GM18909 (cell line): ENCODE measurements around the gene TMEM63A.
"Not testable (repeated sequence)": the region's sequence is repeated elsewhere in the genome, so short reads cannot be mapped to it uniquely, and the experiment has no call there.

Source experiments
- ATAC-seq: cut with Tn5 transposase; IDR thresholded peaks from one replicate; pipeline ENCODE4 v1.9.1; 2021; ENCODE audit warnings: mild to moderate bottlenecking; ENCODE audit not compliant: unreplicated experiment, poor library complexity

Gene TMEM63A

DNA sequence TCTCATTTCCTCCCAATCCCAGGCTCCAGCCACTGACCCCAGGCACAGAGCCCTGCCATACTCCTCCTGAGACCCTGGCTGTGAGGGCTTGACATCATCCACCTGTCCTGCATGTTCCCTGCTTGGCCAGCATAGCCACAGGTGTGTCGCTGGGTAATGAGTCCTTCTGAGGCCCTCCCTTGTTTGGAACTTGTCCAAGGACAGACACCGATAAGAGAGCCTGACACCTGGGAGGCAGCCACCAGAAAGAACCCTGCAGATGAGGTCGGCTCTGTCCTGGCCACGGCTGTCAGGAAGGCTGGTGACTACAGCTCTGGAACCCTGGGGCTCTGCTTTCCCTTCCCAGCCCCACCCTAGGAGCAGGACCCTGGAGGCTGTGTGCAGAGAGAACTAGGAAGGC is 34.6 kb downstream of the TMEM63A start:
- no peak for ATAC-seq

DNA sequence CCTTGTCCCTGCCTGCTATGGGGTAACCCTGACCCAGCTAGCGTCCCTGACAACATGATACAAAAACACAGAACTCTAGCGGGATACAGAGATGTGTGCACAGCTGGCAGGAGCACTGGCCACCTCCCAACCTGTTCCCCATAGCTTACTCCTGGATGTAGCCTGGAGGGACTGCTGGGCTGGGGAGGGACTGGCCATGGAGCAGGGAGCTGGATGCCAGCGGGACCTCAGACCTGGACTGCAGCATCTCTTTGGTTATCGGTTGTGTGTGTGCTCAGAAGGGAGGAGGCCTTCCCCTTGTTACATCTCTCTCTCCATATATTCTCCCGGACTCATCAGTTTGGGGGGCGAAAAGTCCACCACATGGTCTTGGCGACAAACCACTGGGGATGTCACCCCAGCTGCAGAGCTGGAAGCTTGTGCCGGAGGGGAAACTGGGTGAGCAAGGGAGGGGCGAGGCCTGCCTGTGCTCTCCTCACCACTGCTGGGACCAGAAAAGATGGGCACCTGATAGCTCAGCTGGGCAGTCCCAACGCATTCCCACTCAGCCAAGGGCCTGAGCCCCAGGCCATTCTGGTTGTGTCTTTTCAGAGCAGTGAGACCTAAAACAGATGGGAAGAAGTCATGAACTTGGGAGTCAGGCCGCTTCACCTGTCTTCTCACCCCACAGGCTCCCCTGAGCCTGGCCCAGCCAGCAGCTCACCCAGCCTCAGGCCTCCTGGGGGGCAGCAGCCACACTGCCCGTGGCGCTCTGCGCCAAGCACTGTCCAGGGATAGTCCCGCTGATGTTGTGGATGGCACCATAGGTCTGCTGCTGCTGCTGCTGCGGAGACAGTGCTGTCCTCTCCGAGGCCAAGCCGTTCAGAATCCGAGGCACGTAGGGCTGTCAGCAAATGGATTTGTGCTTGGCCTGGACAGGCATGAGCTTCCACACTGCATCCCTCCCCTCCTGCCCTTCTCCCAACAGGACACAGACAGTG is 35.6 kb downstream of the TMEM63A start:
- ATAC-seq, result no peak

DNA sequence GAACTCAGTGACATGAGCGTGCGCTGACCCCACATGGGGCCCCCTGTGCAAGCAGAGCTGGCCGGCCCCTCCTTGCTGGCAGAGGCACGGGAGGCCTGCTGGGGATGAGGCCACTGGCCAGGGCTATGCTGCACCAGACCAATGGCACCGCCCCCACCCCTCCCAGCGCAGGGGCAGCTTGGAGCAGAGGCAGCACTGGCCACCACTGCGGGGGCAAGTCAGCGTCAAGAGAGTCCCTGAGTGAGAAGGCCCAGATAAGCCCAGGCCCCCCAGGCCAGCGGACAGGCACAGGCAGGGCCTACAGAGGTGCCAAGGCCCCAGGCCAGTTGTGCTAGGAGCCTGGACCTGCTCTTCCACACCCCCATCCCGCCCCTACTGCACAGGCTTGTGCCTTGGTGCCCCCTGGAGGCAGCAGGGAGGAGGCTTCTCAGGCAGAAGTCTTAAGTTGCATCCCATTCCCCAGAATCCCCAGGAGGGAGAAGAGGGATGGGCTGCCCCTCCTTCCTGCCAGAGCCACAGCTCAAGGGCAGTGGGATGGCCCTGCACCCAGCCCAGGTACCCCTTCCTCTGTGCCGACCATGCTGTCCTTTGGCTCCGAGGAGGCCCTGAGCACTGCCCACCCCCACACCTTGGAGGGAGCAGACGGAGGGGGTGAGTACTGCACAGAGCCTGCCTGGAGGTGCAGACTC is 36.5 kb downstream of the TMEM63A start:
- ATAC-seq, result no peak

DNA sequence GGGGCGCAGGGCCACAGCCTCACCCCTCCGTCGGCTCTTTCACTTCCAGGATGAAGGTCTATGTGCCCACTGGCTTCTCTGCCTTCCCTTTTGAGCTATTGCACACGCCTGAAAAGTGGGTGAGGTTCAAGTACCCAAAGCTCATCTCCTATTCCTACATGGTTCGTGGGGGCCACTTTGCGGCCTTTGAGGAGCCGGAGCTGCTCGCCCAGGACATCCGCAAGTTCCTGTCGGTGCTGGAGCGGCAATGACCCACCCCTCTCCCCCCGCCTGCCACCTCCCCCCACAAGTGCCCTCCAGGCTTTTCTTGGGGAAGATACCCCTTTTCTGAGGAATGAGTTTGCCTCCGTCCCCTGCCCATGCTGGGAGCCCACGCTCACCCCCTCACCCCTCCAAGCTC is 37.1 kb downstream of the TMEM63A start:
- ATAC-seq, result no peak

DNA sequence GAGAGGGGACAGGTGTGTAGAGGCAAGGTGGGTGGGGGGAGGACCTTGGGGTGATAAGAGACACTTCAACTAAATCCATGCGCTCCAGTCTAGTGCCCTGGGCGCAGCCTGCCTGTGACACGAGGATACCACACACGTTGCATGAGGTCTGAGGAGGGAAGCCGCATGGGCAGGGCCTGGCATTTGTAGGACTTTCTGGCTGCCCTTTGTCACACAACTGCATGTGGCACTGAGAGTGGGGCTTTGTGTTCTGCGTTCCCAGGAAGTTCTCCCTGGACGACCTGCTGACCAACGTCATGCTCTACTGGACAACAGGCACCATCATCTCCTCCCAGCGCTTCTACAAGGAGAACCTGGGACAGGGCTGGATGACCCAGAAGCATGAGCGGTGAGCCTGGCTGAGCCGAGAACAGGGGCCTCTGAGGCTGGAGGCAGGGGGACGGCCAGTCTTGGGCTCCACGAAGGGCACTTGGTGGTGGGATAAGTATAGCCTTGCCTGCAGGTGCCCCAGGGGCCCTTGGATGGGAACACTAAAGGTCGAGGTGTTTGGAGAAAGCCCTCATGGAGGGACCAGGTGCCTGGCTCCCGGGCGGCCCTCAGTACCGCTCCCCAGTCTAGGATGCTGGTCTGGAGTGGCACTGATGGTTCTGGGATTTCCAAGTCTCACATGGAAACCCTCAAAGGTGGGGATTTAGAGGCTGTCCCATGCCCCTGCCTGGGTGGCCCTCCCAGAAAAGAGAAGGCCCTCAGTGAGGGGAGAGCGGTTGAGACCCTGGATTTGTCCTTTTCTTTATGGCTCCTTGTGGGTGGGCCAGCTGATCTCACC is 37.7 kb downstream of the TMEM63A start:
- no peak for ATAC-seq

DNA sequence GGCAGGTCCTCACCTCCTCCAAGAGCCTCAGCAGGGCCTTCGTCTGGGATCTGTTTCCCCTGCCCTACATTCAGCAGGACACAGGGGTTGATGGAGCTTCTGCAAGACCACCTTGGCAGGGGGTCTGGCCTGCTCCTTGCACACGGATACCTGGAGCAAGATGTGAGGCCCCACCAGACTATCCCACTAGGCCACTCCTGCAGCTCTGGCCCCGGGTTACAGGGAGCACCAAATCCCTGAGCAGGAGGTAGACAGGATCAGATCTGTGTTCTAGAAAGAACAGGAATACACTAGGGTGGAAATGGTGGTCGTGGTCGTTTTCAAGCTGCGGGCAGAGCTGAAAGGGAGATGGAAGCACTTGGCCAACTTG is 38.8 kb downstream of the TMEM63A start:
- no peak for ATAC-seq

DNA sequence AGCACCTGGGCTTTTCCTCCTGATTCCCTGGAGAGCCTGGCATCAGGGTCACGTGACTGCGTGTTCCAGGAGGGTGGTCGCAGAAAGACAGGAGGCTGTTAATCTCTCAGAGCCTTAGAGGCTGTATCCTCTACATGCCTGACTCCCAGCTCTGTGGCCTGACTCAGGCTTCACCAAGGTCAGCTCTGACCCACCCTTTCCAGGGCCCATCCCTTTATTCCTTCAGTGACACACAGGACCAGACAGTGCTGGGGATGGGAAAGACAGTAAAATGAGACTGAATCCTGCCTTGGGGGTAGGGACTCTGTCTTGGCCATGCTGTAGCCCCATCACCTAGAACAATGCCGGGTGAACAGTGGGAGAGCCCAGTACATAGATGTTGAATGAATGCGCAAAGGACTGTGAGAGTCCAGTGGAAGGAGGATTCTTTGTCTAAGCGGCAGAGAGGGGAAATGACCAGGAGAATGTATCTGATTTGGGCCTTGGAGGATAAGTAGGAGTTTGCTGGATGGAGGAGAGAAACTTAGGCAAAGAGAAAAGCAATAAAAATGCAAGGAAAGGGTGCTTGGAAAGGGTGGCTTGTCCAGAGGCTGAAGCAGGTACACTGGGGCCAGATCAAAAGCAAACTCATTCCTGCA is 39.3 kb downstream of the TMEM63A start:
- no peak for ATAC-seq

DNA sequence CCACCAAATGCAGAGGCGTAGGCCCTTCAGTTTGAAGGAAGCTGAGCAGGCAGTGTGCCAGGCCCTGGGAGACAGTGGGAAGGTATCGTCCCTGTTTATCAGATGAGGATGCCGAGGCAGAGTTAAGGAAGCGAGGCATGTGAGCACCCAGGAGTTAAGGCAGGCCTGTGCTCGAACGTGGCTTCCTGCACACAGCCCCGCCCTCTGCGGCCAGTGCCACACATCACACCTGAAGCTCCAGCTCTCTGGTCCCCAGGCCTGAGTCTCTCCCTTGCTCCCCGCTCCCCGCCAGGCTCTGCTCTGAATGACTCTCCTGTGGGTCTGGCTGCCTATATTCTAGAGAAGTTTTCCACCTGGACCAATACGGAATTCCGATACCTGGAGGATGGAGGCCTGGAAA is 40.1 kb downstream of the TMEM63A start:
- no peak for ATAC-seq

DNA sequence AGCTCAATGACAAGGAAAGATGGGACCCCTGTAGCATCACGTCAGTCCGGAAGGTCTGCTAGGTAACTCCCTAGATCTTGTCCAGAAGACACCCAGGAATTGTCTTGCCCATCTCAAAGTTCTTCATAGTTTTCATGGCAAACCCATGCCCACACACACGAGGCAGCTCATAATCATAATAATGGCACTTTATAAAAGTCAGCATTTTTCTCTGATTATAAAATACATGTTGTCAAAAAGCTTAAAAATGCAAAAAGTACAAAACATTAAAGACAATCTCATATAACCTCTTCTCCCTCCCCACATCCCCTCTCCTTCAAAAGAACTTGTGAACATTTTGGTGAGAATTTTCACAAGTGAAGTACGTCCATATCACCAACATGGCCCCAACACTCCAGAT is 41.5 kb downstream of the TMEM63A start:
- no peak for ATAC-seq

DNA sequence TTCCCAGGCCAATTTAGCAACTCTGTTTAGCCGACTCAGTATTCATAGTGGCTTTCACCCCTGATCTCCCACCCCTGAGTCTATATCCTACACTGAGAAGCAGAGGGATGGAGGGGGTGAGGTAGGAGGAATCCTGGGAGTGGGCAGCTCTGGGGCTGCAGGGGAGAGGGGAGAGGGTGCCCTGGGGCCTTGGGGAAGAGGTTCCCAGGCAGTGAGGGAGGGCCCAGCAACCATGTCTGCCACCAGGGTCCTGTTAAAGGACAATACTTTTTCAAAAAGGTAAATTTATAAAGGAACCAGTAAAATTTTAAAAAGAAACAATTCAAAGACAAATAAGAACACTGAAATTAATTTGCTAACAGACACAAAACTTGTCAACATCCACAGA is 42.0 kb downstream of the TMEM63A start:
- no peak for ATAC-seq

DNA sequence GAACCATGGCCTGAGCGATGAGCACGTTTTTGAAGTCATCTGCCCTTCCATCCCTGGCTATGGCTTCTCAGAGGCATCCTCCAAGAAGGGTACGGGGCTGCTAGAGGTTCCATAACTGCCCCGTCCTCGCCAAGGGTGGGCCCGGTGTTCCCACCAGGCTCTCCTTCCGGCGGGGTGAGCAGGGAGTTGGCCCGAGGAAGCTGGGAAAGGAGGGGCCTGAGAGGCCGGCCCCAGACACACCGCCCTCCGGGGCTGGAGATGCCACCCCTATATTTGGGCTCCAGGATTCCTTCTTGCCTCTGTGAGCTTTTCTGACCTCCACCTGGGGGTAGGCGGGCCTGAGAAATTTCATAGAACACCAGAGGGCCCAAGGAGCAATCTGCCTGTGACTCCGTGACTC is 43.4 kb downstream of the TMEM63A start:
- no peak for ATAC-seq

DNA sequence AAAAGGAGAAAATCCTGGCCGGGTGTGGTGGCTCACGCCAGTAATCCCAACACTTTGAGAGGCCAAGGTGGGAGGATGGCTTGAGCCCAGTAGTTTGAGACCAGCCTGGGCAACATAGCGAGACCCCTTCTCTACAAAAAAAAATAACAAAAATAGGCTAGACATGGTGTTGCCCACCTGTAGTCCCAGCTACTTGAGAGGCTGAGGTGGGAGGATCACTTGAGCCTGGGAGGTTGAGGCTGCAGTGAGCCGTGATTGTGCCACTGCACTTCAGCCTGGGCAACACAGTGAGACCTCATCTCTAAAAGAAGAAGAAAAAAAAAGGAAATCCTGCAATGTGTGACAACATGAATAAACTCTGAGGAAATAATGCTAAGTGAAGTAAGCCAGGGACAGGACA is 45.9 kb downstream of the TMEM63A start:
- not testable (repeated sequence) for ATAC-seq

DNA sequence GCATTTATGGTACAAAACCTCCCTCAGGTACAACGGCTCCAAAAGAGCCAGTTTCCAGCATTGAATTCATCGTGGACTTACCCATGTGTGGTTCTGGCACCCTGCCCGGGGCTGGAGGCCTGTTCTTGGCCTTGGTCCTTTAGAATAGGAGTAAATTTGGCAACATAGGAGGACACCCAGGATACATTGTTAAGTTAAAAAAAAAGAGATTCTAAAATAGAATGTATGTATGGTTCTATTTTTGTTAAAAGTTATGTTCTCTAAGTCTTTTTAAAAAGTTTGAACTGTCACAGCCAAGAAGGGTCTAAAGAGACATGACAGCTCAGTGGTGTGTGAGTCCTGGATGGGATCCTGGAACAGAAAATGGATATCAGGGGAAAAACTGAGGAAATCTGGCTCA is 46.3 kb downstream of the TMEM63A start:
- ATAC-seq, result no peak

DNA sequence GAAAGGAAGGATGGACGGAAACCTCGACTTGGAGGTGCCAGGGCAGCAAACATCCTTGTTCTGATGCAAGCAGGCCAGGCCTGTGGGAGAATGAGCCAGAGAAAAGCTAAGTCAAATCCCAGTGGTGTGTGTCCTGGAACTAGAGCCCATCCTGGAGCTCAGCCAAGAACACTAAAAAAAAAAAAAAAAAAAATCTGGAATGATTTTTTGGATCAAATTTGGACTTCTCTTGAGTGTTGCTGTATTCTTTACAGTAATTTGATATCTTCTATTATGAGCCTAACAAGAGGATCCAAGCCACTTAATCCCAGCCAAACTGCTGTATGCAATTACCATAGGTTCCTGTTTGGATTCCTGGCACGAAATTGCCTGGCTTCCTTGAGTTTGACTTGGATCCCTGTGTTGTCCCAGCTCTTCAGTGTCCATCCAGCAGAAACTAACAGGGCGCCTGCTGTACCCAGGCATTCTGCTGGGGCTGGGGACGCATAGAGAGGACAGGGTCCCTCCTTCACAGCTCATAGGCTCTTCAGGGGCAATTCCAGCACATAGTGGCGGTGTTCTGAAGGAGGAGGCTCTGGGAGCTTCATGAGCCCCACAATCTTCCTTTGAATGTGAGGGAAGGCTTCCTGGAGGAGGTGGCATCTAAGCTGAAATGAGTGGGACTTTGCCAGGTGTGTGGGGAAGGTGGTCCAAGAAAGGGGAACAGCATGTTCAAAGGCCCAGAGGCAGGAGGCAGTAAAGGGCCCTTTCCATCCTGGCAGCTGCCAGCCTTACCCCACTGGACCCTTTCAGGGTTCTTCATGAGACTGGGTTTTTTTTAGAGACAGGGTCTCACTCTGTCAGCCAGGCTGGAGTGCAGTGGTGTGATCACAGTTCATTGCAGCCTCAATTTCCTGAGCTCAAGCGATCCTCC is 47.5 kb downstream of the TMEM63A start:
- ATAC-seq, result no peak

DNA sequence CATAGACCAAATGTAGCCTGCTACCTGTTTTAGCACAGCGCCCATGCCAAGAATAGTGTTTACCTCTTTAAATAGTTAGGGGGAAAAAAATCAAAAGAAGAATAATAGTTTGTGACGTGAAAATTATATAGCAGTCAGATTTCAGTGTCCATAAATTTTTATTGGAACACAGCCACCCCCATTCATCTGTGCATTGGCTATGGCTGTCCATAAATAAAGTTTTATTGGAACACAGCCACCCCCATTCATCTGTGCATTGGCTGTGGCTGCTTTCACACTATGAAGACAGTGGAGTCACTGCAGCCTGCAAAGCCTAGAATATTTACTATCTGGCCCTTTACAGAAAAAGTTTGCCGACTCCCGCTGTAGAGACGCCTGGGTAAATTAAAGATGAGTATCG is 51.3 kb downstream of the TMEM63A start:
- ATAC-seq, result no peak

DNA sequence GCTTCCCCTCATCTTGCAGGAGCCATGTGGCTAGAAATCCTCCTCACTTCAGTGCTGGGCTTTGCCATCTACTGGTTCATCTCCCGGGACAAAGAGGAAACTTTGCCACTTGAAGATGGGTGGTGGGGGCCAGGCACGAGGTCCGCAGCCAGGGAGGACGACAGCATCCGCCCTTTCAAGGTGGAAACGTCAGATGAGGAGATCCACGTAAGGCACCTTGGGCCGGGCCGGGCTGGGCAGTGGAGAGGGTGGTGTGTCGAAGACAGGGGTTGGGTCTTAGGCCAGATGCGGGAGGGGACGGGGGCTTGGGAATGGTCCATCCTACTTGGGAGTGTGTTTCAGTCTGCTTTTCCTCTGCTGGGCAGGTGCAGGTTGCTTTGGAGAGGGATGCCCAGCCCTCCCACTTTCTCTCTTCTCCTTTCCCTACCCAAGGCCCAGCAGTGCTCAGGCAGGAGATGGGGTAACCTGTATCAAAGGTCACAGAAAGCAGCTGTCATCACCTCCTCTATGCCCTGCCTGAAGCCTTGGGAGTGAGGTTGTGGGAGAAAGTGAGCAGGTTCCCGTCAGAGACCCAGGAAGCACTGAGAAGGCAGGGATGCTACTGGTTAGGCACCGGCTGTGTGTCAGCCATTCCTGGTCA is 53.4 kb downstream of the TMEM63A start:
- ATAC-seq, result no peak

DNA sequence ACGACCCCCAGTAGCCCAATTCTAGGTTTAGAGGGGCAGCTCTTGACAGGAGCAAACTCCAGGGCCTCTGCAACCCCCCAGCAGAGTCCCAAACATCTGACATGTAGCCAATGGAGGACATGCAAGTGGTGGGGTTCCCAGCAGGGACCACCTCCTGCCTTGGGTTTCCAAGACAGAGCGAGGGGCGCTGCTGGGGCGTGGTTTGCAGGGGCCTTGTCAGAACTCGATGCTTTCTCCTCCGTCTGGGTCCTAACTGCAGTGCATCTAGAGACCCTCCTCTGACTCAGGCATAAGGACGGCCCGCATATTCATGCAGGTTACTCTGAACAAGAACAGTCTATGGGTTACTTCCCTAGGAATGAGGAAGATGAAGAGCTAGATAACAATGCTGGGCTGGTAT is 55.1 kb downstream of the TMEM63A start:
- ATAC-seq, result no peak

DNA sequence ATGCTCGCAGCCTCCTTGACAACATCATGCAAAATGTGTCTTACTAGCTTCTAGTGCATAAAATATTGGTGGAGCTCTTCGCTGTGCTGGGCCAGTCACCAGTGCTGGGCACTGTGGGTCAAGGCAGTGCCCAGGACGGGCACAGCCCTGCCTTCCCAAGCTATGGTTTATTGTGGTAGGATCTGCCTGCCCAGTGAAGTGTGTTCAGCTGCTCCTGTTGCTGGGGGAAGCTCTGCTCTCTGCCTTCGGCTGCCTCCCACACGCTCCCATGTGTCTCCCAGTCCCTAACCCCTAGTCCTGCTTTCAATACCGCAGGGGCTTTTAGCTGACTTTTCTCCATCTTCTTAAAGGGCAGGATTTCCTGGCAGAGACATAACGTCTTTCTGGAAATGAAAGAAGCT is 56.6 kb downstream of the TMEM63A start:
- ATAC-seq, result no peak

DNA sequence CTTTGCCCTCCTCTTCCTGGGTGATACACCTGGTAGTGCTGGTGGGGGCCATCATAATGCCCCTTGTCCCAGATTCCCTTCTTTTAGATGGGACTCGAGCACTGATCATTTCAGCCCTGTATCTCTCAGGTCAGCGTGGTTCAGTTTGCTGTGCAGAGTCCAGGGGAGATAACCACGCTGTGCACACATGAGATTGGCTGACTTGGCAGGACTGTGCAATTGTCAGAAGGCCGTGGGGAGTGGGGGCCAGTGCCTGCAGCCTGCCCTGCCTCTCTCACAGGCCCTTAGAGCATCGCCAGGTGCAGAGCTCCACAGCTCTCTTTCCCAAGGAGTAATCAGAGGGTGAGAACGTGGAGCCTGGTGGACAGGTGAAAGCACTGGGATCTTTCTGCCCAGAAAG is 57.1 kb downstream of the TMEM63A start:
- no peak for ATAC-seq
